H1 (cell line): ENCODE data around the gene CELF4. TPM values are rescaled to one million over a fixed set of nuclear protein-coding genes. Genes with fewer than 3 reads are reported as not detected.

Experiments used
- CTCF ChIA-PET: fragments of 300-600 bp; sonication (Branson Sonifier 250); formaldehyde crosslinking; loops from one replicate; lab custom pipeline; 2021; ENCODE audit not compliant: partially characterized antibody; lab: Charles Lee
- POLR2A ChIA-PET: fragments of 300-600 bp; sonication (Branson Sonifier 250); formaldehyde crosslinking; loops from one replicate; lab custom pipeline; 2021; ENCODE audit warnings: inconsistent platforms; ENCODE audit not compliant: partially characterized antibody; lab: Charles Lee
- DNase-seq, 2 experiments: peaks; one replicate each; pipeline versions ENCODE4 v3.0.0 to v3.0.0-alpha.2; 2010 to 2022; ENCODE audit warnings: low spot score in 2 of 2, low read depth in 1 of 2, mixed read lengths in 1 of 2
- FAIRE-seq: peaks from 2 replicates; lab custom pipeline; 2011; peaks lifted over from hg19 to GRCh38; lab: Jason Lieb, UNC
- H2AFZ ChIP-seq: 2 replicates; pipeline ENCODE4 v1.8.1; 2012; ENCODE audit warnings: low read length, inconsistent platforms
- H2AK5ac ChIP-seq: 2 replicates; pipeline ENCODE4 v1.6.1; 2013; ENCODE audit warnings: low read depth, low read length
- H2BK120ac ChIP-seq: replicated peaks from 2 replicates; pipeline ENCODE3; 2013; ENCODE audit warnings: low read depth, low read length, inconsistent platforms
- H2BK12ac ChIP-seq: 2 replicates; pipeline ENCODE4 v1.6.1; 2013; ENCODE audit warnings: low read depth, low read length
- H2BK15ac ChIP-seq: 2 replicates; pipeline ENCODE4 v1.6.1; 2013; ENCODE audit warnings: low read length
- H2BK20ac ChIP-seq: 2 replicates; pipeline ENCODE4 v1.6.1; 2013; ENCODE audit warnings: low read length
- H2BK5ac ChIP-seq: 2 replicates; pipeline ENCODE4 v1.6.1; 2013; ENCODE audit warnings: low read depth, low read length
- H3K14ac ChIP-seq: 2 replicates; pipeline ENCODE4 v1.6.1; 2013; ENCODE audit warnings: inconsistent platforms; ENCODE audit not compliant: insufficient read length
- H3K18ac ChIP-seq: 2 replicates; pipeline ENCODE4 v1.6.1; 2013; ENCODE audit warnings: low read length; ENCODE audit errors: extremely low read depth
- H3K23ac ChIP-seq: 2 replicates; pipeline ENCODE4 v1.6.1; 2013; ENCODE audit warnings: inconsistent platforms; ENCODE audit not compliant: insufficient read length
- H3K23me2 ChIP-seq: 2 replicates; pipeline ENCODE4 v1.6.1; 2013; ENCODE audit warnings: low read depth, low read length
- H3K27ac ChIP-seq: 2 replicates; pipeline ENCODE4 v1.6.1; 2011; ENCODE audit warnings: low read depth, low read length, inconsistent platforms
- H3K27me3 ChIP-seq, 4 experiments: replicated peaks in 1 of 4; 1 replicate in 1 of 4; 2 replicates in 3 of 4; pipeline versions ENCODE4 v1.6.1 to v1.8.1; 2011 to 2013; ENCODE audit warnings: low read length in 3 of 4, mild to moderate bottlenecking in 3 of 4, inconsistent platforms in 2 of 4, mixed read lengths in 2 of 4, moderate library complexity in 1 of 4; ENCODE audit not compliant: control insufficient read depth in 3 of 4, insufficient read depth in 3 of 4; ENCODE audit errors: extremely low read depth in 1 of 4
- H3K36me3 ChIP-seq, 4 experiments: 2 replicates each; pipeline versions ENCODE4 v1.6.1 to v1.8.1; 2011 to 2013; ENCODE audit warnings: mild to moderate bottlenecking in 4 of 4, low read length in 3 of 4, moderate library complexity in 2 of 4, control low read depth in 1 of 4, inconsistent platforms in 1 of 4; ENCODE audit not compliant: insufficient read depth in 4 of 4, control insufficient read depth in 2 of 4
- H3K4ac ChIP-seq: replicated peaks from 2 replicates; pipeline ENCODE3; 2013; ENCODE audit warnings: low read length, low read depth, mixed read lengths, inconsistent platforms; ENCODE audit not compliant: insufficient read length
- H3K4me1 ChIP-seq, 4 experiments: replicated peaks in 1 of 4; 1 replicate in 1 of 4; 2 replicates in 3 of 4; pipeline versions ENCODE4 v1.6.1 to v1.8.1; 2011 to 2013; ENCODE audit warnings: low read length in 3 of 4, inconsistent platforms in 2 of 4, mixed read lengths in 1 of 4; ENCODE audit not compliant: insufficient read depth in 4 of 4, control insufficient read depth in 3 of 4
- H3K4me2 ChIP-seq, 2 experiments: 2 replicates each; pipeline versions ENCODE4 v1.6.1 to v1.8.1; 2011 to 2013; ENCODE audit warnings: low read depth in 2 of 2, low read length in 2 of 2, control low read depth in 1 of 2, inconsistent platforms in 1 of 2, mild to moderate bottlenecking in 1 of 2; ENCODE audit not compliant: insufficient read depth in 1 of 2
- H3K4me3 ChIP-seq, 4 experiments: fragments of 200-600, 300-600 bp in 1 of 4; sonication (generic), shearing (Covaris generic), sonication (Bioruptor Twin) in 1 of 4; 2 replicates each; pipeline versions ENCODE4 v1.5.1 to v1.8.1; 2011 to 2016; ENCODE audit warnings: low read length in 4 of 4, low read depth in 3 of 4, control low read depth in 2 of 4, inconsistent platforms in 2 of 4, mild to moderate bottlenecking in 2 of 4, mixed read lengths in 1 of 4, moderate library complexity in 1 of 4; ENCODE audit not compliant: insufficient read depth in 2 of 4; ENCODE audit errors: extremely low read depth in 1 of 4
- H3K56ac ChIP-seq: replicated peaks from 2 replicates; pipeline ENCODE3; 2013; ENCODE audit warnings: low read depth, mild to moderate bottlenecking, mixed read lengths, low read length, inconsistent platforms; ENCODE audit not compliant: insufficient read length
- H3K79me1 ChIP-seq: 2 replicates; pipeline ENCODE4 v1.6.1; 2013; ENCODE audit warnings: low read depth, low read length, control low read depth
- H3K79me2 ChIP-seq, 2 experiments: 2 replicates each; pipeline versions ENCODE4 v1.6.1 to v1.8.1; 2012 to 2013; ENCODE audit warnings: low read length in 2 of 2, mild to moderate bottlenecking in 2 of 2, inconsistent platforms in 1 of 2; ENCODE audit not compliant: insufficient read depth in 2 of 2, control insufficient read depth in 1 of 2
- H3K9ac ChIP-seq, 4 experiments: replicated peaks in 1 of 4; 1 replicate in 1 of 4; 2 replicates in 3 of 4; pipeline versions ENCODE4 v1.6.1 to v1.8.1; 2011 to 2013; ENCODE audit warnings: low read depth in 3 of 4, low read length in 3 of 4, control low read depth in 2 of 4, mild to moderate bottlenecking in 2 of 4, moderate library complexity in 2 of 4, inconsistent platforms in 1 of 4; ENCODE audit errors: extremely low read depth in 1 of 4
- H3K9me3 ChIP-seq, 2 experiments: 2 replicates each; pipeline versions ENCODE4 v1.6.1 to v1.8.1; 2012 to 2013; ENCODE audit warnings: mild to moderate bottlenecking in 2 of 2, moderate library complexity in 2 of 2, control low read depth in 1 of 2, inconsistent platforms in 1 of 2, low read depth in 1 of 2, low read length in 1 of 2, mixed read lengths in 1 of 2; ENCODE audit not compliant: insufficient read depth in 2 of 2
- H4K20me1 ChIP-seq, 2 experiments: replicated peaks in 1 of 2; 2 replicates each; pipeline versions ENCODE3 to v1.8.1; 2011 to 2013; ENCODE audit warnings: inconsistent platforms in 2 of 2, low read length in 2 of 2, mild to moderate bottlenecking in 1 of 2; ENCODE audit not compliant: insufficient read depth in 2 of 2, control insufficient read depth in 1 of 2
- H4K5ac ChIP-seq: 2 replicates; pipeline ENCODE4 v1.6.1; 2013; ENCODE audit warnings: low read length, low read depth, mixed read lengths, inconsistent platforms; ENCODE audit not compliant: insufficient read length
- H4K8ac ChIP-seq: 2 replicates; pipeline ENCODE4 v1.8.0; 2013; ENCODE audit warnings: mild to moderate bottlenecking, moderate library complexity, low read length, inconsistent platforms; ENCODE audit not compliant: insufficient read depth; ENCODE audit errors: extremely low read depth
- H4K91ac ChIP-seq: replicated peaks from 2 replicates; pipeline ENCODE3; 2013; ENCODE audit warnings: low read length, mixed read lengths, inconsistent platforms; ENCODE audit not compliant: insufficient read length
- CBX8 ChIP-seq: fragments of 300-800, 300-1000 bp; sonication (generic); IDR thresholded peaks from 2 replicates; pipeline ENCODE4 v1.7.1; 2016; ENCODE audit warnings: low read depth, low read length, borderline replicate concordance
- JUND ChIP-seq: IDR thresholded peaks from 2 replicates; pipeline ENCODE4 v1.6.1; 2011; ENCODE audit warnings: mild to moderate bottlenecking, improper control_type of control experiment, low read length
- SUZ12 ChIP-seq: fragments of 200-600 bp; sonication (generic); IDR thresholded peaks from 2 replicates; pipeline ENCODE4 v1.6.1; 2012; ENCODE audit warnings: mild to moderate bottlenecking, inconsistent platforms, low read length, moderate library complexity, mixed read lengths
- WGBS, 2 experiments: shearing (Covaris generic) in 1 of 2; methylation state at CpG; one replicate each; pipeline versions ENCODE4 v1.1.6 to v1.1.7; 2013 to 2015; ENCODE audit warnings: low lambda C conversion rate in 2 of 2, mixed read lengths in 2 of 2, inconsistent platforms in 1 of 2, low coverage in 1 of 2, missing lambda C conversion rate in 1 of 2; ENCODE audit not compliant: insufficient replicate concordance in 2 of 2, insufficient coverage in 1 of 2, insufficient read length in 1 of 2; ENCODE audit errors: extremely low coverage in 1 of 2, missing lambda C conversion rate in 1 of 2; 5-methylcytosine and 5-hydroxymethylcytosine counted together
- polyA plus RNA-seq, 7 experiments: library from polyadenylated mRNA; depleted of rRNA in 3 of 7; stranded (reverse) in 5 of 7; unstranded in 2 of 7; fragments of >200 nt in 5 of 7; fragments of 200-250 nt in 2 of 7; gene quantifications; 1 replicate in 5 of 7; 2 replicates in 1 of 7; 4 replicates in 1 of 7; pipeline versions ENCODE4 v1.2.1 to v1.2.3, GENCODE V29; 2011 to 2013; ENCODE audit warnings: missing spikeins in 2 of 7, mixed read lengths in 2 of 7
- total RNA-seq: library from RNA; stranded (reverse); fragmentation: NEBNext Ultra II Directional; extraction: Animal tissue kit (Norgen Biotek cat#: 25700); gene quantifications from 2 replicates; pipeline ENCODE4 v1.2.1, GENCODE V29; 2021

The CELF4 gene
- total and polyA plus RNA-seq, 2 of the 8 experiments (the other 6 are each of a cell fraction or from before 2014, with no cell fraction given), result 1.6 to 3.4 TPM

GRCh38 chr18:37520508-37520907 is 45.1 kb downstream of the CELF4 start:
- H2AK5ac ChIP-seq, result no peak overlapping the region
- H3K27ac ChIP-seq, result no peak overlapping the region
- no peak for DNase-seq
- H3K18ac ChIP-seq, result no peak overlapping the region
- no peak for FAIRE-seq
- H4K91ac ChIP-seq, result no peak overlapping the region
- no peak overlapping the region for H2BK5ac ChIP-seq
- H3K4me2 ChIP-seq, result no peak overlapping the region
- no peak overlapping the region for H4K8ac ChIP-seq
- no peaks in the 10 kb centered on the region for H3K79me2 ChIP-seq
- H3K4me3 ChIP-seq, result no peak overlapping the region
- no peak overlapping the region for H3K23ac ChIP-seq
- H3K79me1 ChIP-seq, result no peaks in the 10 kb centered on the region
- ChIA-PET POLR2A (no interaction called here), CTCF (interaction anchor here (1.0 to 1.9 kb wide), 7 partner anchors 11 to 134 kb away, joined by 3 to 8 read pairs (median 4); no protein-coding TSS in a partner anchor)
- no peak overlapping the region for H3K4ac ChIP-seq
- H2BK20ac ChIP-seq, result no peak overlapping the region
- no peak overlapping the region for H2BK12ac ChIP-seq
- no peak overlapping the region for H2AFZ ChIP-seq
- peaks cover 0 to 11% (median 5%) of the 10 kb centered on the region in 4 experiments; a peak in 6 of 7 replicates for H3K4me1 ChIP-seq
- H3K23me2 ChIP-seq, result peaks cover 9% of the 10 kb centered on the region; the same call in 1 of the 2 replicates
- no peaks in the 10 kb centered on the region for H3K36me3 ChIP-seq
- no peak overlapping the region for H2BK120ac ChIP-seq
- H2BK15ac ChIP-seq, result no peak overlapping the region
- no peak overlapping the region for H3K14ac ChIP-seq
- no peak overlapping the region for H3K56ac ChIP-seq
- H3K27me3 ChIP-seq, result peaks cover 4 to 26% (median 15%) of the 10 kb centered on the region in 4 experiments
- H3K9ac ChIP-seq, result no peak overlapping the region
- 95% methylated on average over 3 of the region's 3 CpGs; no CpG with 5 or more reads in 1 of the 2 experiments for WGBS, 2 experiments
- no peaks in the 10 kb centered on the region for H4K20me1 ChIP-seq
- H4K5ac ChIP-seq, result no peak overlapping the region
- no peaks in the 10 kb centered on the region for H3K9me3 ChIP-seq
- no peak for TF ChIP-seq SUZ12
- TF ChIP-seq JUND, result no peak
- TF ChIP-seq CBX8, result no peak
